SK-N-SH treated with all-trans-retinoic acid at 6 μM for 48 hours (cell line): Measurements from ENCODE around the gene TREML2.

ENCODE experiments used
- ATAC-seq: fragments of 200-7000 bp; cut with Tn5 transposase; 3 replicates; pipeline ENCODE4 v1.9.1; 2020; ENCODE audit warnings: mild to moderate bottlenecking, moderate library complexity
- ARNTL ChIP-seq: fragments of 450-650 bp; formaldehyde crosslinking; IDR thresholded peaks from 2 replicates; pipeline ENCODE4 v1.5.0; 2020; ENCODE audit warnings: low read depth, mild to moderate bottlenecking, moderate library complexity, borderline replicate concordance
- BACH2 ChIP-seq: fragments of 250-450 bp; sonication (Bioruptor Pico); IDR thresholded peaks from 2 replicates; pipeline ENCODE4 v1.9.0; 2021; ENCODE audit warnings: mild to moderate bottlenecking, borderline replicate concordance
- CSDC2 ChIP-seq: fragments of 250-450 bp; sonication (Bioruptor Pico); IDR thresholded peaks from 2 replicates; pipeline ENCODE4 v1.5.0; 2020; ENCODE audit warnings: mild to moderate bottlenecking, moderate library complexity
- ESRRG ChIP-seq: fragments of 250-450 bp; sonication (Bioruptor Pico); IDR thresholded peaks from 2 replicates; pipeline ENCODE4 v1.6.1; 2021; ENCODE audit warnings: mild to moderate bottlenecking
- GLIS3 ChIP-seq: fragments of 250-450 bp; sonication (Bioruptor Pico); IDR thresholded peaks from 2 replicates; pipeline ENCODE4 v1.5.0; 2020; ENCODE audit warnings: mild to moderate bottlenecking, moderate library complexity
- OSR1 ChIP-seq: fragments of 250-450 bp; sonication (Bioruptor Pico); IDR thresholded peaks from 2 replicates; pipeline ENCODE4 v1.8.0; 2022; ENCODE audit warnings: moderate library complexity, mild to moderate bottlenecking, inconsistent platforms
- PPARA ChIP-seq: fragments of 250-450 bp; sonication (Bioruptor Pico); IDR thresholded peaks from 2 replicates; pipeline ENCODE4 v1.5.0; 2020; ENCODE audit warnings: mild to moderate bottlenecking, borderline replicate concordance
- RARB ChIP-seq: fragments of 250-450 bp; sonication (Bioruptor Pico); IDR thresholded peaks from 2 replicates; pipeline ENCODE4 v1.8.0; 2021; ENCODE audit warnings: mild to moderate bottlenecking, moderate library complexity
- TCF4 ChIP-seq: fragments of 250-450 bp; sonication (Bioruptor Pico); IDR thresholded peaks from 2 replicates; pipeline ENCODE4 v1.8.0; 2021; ENCODE audit warnings: mild to moderate bottlenecking, moderate library complexity, borderline replicate concordance
- ZFP3 ChIP-seq: fragments of 250-450 bp; sonication (Bioruptor Pico); IDR thresholded peaks from 2 replicates; pipeline ENCODE4 v1.5.0; 2020; ENCODE audit warnings: mild to moderate bottlenecking, moderate library complexity
- ZFP30 ChIP-seq: fragments of 450-650 bp; formaldehyde crosslinking; IDR thresholded peaks from 2 replicates; pipeline ENCODE4 v1.5.0; 2022; ENCODE audit warnings: mild to moderate bottlenecking, moderate library complexity
- ZNF565 ChIP-seq: fragments of 450-650 bp; formaldehyde crosslinking; conservative IDR thresholded peaks from 2 replicates; pipeline ENCODE4 v1.5.0; 2020; ENCODE audit warnings: low read depth, mild to moderate bottlenecking, moderate library complexity
- ZNF70 ChIP-seq: fragments of 450-650 bp; formaldehyde crosslinking; IDR thresholded peaks from 2 replicates; pipeline ENCODE4 v1.5.0; 2020; ENCODE audit warnings: mild to moderate bottlenecking, moderate library complexity
- ZNF8 ChIP-seq: fragments of 450-650 bp; formaldehyde crosslinking; IDR thresholded peaks from 2 replicates; pipeline ENCODE4 v1.5.0; 2020; ENCODE audit warnings: mild to moderate bottlenecking, moderate library complexity
- TF ChIP-seq, protein P1 (sequence below): fragments of 250-450 bp; sonication (Bioruptor Pico); IDR thresholded peaks from 2 replicates; pipeline ENCODE4 v1.5.1; 2021; ENCODE audit warnings: mild to moderate bottlenecking, moderate library complexity
- TF ChIP-seq, protein P2 (sequence below): fragments of 250-450 bp; sonication (Bioruptor Pico); IDR thresholded peaks from 2 replicates; pipeline ENCODE4 v1.8.0; 2021; ENCODE audit warnings: low read depth, mild to moderate bottlenecking, moderate library complexity, borderline replicate concordance
- TF ChIP-seq, protein P3 (sequence below): fragments of 250-450 bp; sonication (Bioruptor Pico); IDR thresholded peaks from 2 replicates; pipeline ENCODE4 v1.5.0; 2020; ENCODE audit warnings: mild to moderate bottlenecking, moderate library complexity
- TF ChIP-seq, protein P4 (sequence below): fragments of 250-450 bp; sonication (Bioruptor Pico); IDR thresholded peaks from 2 replicates; pipeline ENCODE4 v1.8.0; 2020; ENCODE audit warnings: mild to moderate bottlenecking, moderate library complexity, borderline replicate concordance

TREML2 gene

DNA sequence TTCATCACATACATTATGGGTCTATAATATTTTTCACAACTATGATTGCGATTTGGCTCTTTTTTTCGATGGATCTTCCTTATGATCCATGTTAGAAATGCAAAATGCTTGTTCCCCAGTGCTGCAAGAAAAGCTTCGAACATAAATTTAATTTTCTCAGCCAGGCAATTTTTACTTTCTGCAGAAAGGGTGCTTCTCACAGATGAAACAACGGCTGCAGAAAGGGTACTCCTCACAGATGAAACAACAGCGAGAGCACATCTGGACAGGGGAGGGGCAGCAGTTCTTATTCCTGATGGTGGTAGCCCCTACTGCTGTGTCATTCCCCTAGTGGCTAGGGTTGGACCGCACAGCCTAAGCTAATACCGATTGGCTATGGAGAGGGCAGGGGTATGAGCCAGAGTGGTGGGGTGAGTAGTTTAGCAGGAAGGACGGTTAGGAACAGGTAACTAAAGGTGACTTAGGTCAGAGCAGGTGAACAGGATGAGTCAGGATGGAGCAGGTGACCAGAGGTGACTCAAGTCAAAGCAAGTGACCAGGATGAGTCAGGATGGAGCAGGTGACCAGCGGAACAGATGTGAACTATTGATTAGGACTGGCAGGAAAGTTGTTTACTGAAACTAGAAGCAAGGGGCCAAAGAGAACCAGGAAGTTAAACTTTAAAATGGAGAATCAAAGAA, 13.8 kb upstream of the TREML2 start:
- no peak for ATAC-seq
- TF ChIP-seq, protein P1, sequence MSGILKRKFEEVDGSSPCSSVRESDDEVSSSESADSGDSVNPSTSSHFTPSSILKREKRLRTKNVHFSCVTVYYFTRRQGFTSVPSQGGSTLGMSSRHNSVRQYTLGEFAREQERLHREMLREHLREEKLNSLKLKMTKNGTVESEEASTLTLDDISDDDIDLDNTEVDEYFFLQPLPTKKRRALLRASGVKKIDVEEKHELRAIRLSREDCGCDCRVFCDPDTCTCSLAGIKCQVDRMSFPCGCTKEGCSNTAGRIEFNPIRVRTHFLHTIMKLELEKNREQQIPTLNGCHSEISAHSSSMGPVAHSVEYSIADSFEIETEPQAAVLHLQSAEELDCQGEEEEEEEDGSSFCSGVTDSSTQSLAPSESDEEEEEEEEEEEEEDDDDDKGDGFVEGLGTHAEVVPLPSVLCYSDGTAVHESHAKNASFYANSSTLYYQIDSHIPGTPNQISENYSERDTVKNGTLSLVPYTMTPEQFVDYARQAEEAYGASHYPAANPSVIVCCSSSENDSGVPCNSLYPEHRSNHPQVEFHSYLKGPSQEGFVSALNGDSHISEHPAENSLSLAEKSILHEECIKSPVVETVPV (CRISPR knock-in tag), result no peak
- TF ChIP-seq, protein P2, sequence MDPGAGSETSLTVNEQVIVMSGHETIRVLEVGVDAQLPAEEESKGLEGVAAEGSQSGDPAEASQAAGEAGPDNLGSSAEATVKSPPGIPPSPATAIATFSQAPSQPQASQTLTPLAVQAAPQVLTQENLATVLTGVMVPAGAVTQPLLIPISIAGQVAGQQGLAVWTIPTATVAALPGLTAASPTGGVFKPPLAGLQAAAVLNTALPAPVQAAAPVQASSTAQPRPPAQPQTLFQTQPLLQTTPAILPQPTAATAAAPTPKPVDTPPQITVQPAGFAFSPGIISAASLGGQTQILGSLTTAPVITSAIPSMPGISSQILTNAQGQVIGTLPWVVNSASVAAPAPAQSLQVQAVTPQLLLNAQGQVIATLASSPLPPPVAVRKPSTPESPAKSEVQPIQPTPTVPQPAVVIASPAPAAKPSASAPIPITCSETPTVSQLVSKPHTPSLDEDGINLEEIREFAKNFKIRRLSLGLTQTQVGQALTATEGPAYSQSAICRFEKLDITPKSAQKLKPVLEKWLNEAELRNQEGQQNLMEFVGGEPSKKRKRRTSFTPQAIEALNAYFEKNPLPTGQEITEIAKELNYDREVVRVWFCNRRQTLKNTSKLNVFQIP, result no peak
- TF ChIP-seq ZNF70 (CRISPR knock-in tag) (no peak), CSDC2 (no peak), TCF4 (CRISPR knock-in tag) (no peak), ZFP30 (CRISPR knock-in tag) (no peak), ZFP3 (CRISPR knock-in tag) (no peak), ESRRG (CRISPR knock-in tag) (no peak), ZNF8 (CRISPR knock-in tag) (no peak), OSR1 (CRISPR knock-in tag) (no peak), BACH2 (CRISPR knock-in tag) (no peak), RARB (no peak), GLIS3 (CRISPR knock-in tag) (no peak), ZNF565 (no peak)
- TF ChIP-seq, protein P3, sequence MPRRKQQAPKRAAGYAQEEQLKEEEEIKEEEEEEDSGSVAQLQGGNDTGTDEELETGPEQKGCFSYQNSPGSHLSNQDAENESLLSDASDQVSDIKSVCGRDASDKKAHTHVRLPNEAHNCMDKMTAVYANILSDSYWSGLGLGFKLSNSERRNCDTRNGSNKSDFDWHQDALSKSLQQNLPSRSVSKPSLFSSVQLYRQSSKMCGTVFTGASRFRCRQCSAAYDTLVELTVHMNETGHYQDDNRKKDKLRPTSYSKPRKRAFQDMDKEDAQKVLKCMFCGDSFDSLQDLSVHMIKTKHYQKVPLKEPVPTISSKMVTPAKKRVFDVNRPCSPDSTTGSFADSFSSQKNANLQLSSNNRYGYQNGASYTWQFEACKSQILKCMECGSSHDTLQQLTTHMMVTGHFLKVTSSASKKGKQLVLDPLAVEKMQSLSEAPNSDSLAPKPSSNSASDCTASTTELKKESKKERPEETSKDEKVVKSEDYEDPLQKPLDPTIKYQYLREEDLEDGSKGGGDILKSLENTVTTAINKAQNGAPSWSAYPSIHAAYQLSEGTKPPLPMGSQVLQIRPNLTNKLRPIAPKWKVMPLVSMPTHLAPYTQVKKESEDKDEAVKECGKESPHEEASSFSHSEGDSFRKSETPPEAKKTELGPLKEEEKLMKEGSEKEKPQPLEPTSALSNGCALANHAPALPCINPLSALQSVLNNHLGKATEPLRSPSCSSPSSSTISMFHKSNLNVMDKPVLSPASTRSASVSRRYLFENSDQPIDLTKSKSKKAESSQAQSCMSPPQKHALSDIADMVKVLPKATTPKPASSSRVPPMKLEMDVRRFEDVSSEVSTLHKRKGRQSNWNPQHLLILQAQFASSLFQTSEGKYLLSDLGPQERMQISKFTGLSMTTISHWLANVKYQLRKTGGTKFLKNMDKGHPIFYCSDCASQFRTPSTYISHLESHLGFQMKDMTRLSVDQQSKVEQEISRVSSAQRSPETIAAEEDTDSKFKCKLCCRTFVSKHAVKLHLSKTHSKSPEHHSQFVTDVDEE, result no peak
- TF ChIP-seq, protein P4, sequence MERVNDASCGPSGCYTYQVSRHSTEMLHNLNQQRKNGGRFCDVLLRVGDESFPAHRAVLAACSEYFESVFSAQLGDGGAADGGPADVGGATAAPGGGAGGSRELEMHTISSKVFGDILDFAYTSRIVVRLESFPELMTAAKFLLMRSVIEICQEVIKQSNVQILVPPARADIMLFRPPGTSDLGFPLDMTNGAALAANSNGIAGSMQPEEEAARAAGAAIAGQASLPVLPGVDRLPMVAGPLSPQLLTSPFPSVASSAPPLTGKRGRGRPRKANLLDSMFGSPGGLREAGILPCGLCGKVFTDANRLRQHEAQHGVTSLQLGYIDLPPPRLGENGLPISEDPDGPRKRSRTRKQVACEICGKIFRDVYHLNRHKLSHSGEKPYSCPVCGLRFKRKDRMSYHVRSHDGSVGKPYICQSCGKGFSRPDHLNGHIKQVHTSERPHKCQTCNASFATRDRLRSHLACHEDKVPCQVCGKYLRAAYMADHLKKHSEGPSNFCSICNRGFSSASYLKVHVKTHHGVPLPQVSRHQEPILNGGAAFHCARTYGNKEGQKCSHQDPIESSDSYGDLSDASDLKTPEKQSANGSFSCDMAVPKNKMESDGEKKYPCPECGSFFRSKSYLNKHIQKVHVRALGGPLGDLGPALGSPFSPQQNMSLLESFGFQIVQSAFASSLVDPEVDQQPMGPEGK (CRISPR knock-in tag), result no peak

DNA sequence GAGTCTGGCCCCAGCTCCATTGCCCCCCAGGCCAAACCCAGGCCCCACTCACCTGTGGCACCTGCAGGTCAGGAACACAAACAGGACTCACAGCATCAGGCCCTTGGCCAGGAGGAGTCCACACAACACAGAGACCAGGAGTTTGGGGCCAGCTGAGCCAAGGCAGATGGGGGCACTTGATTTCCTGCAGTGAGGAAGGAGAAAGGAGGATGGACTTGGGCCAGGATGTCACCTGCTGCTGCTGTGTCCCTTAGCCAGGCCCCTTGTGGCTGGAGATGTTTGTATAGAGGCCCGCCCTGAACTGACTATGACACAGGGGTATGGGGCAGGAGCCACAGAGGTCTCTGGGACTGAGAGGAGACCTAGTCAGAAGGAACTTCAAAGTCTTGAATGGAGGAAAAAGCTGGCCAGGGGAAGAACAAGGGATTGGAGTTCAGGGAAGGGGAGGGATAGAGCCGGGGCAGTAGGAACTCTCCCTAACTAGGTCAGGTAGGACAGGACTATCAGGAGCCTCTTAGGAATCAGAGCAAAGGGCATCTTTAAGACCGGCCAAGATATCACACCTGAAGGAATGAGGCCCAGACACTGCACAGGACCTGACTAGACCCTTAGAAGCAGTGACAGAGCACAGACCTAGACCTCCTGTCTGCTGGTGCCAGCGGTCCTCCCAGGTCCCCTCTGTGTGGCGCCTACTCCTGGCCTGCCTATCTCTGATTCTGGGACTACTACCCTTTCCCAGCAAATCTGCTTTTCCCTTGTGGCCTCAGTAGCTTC, 8.8 kb upstream of the TREML2 start:
- no peak for ATAC-seq
- TF ChIP-seq ZFP30 (CRISPR knock-in tag), result no peak
- no peak for TF ChIP-seq ZNF70 (CRISPR knock-in tag)
- no peak for TF ChIP-seq ZNF565
- TF ChIP-seq TCF4 (CRISPR knock-in tag), result no peak
- no peak for TF ChIP-seq OSR1 (CRISPR knock-in tag)
- TF ChIP-seq, protein P3, result no peak
- TF ChIP-seq, protein P1 (CRISPR knock-in tag), result no peak
- TF ChIP-seq PPARA, result no peak
- no peak for TF ChIP-seq ARNTL (CRISPR knock-in tag)
- TF ChIP-seq, all 23 proteins: peak for 0
